ENCODE data around the gene LRFN5. TPM values are rescaled to one million over a fixed set of nuclear protein-coding genes. Genes with fewer than 3 reads are reported as not detected.

The LRFN5 gene
- total RNA-seq, 1 experiment from 2014 or later: 1.3 TPM

GRCh38 chr14:41806366-41806975 lies 199.8 kb downstream of the LRFN5 start:
- no peak overlapping the region for H3K14ac ChIP-seq (ENCODE audit: insufficient read depth, low read length)
- H2BK12ac ChIP-seq (ENCODE audit: insufficient read length, low read depth, low read length): no peak overlapping the region
- no peak overlapping the region for H2AFZ ChIP-seq (ENCODE audit: low read length)
- H4K91ac ChIP-seq (ENCODE audit: insufficient read length, low read depth, low read length): no peak overlapping the region
- no peaks in the 10 kb centered on the region for H3K23me2 ChIP-seq (ENCODE audit: insufficient read length, low read depth, low read length, poor library complexity, severe bottlenecking)
- DNase-seq: no peak
- H2BK5ac ChIP-seq (ENCODE audit: insufficient read length, low read length): no peak overlapping the region
- H3K27me3 ChIP-seq (ENCODE audit: insufficient read depth, low read length): no peaks in the 10 kb centered on the region
- H4K20me1 ChIP-seq (ENCODE audit: control insufficient read depth, insufficient read depth, insufficient read length): no peaks in the 10 kb centered on the region
- Mint-ChIP-seq H3K4me1 (no peaks in the 10 kb centered on the region), H3K27ac (no peak overlapping the region), H3K9me3 (peaks cover 4 to 8% of the 10 kb centered on the region in 2 experiments; a peak in 4 of 5 replicates), H3K4me3 (no peak overlapping the region), H3K27me3 (ENCODE audit: low read depth) (no peaks in the 10 kb centered on the region), H3K36me3 (ENCODE audit: insufficient read depth in 1 of 3, low read depth in 3 of 3) (peaks cover 0 to 2% (median 0%) of the 10 kb centered on the region in 3 experiments; a peak in 1 of 7 replicates)
- H3K27ac ChIP-seq (ENCODE audit: insufficient read length, low read depth, low read length): no peak overlapping the region
- H2BK15ac ChIP-seq (ENCODE audit: low read depth, low read length): no peak overlapping the region
- no peaks in the 10 kb centered on the region for H3K79me2 ChIP-seq (ENCODE audit: insufficient read depth, low read length)
- H2AK5ac ChIP-seq (ENCODE audit: insufficient read length, low read length): no peak overlapping the region
- no peak overlapping the region for H4K5ac ChIP-seq (ENCODE audit: insufficient read length, low read depth, low read length)
- H3K4ac ChIP-seq (ENCODE audit: low read depth, low read length): no peak overlapping the region
- H3K23ac ChIP-seq (ENCODE audit: insufficient read length, low read depth, low read length): no peak overlapping the region
- H3K79me1 ChIP-seq (ENCODE audit: insufficient read depth, low read depth, low read length, poor library complexity, severe bottlenecking): no peaks in the 10 kb centered on the region
- H3K4me1 ChIP-seq (ENCODE audit: insufficient read depth, low read length): no peaks in the 10 kb centered on the region
- no CpG with 5 or more reads among the region's 5 CpGs for WGBS (ENCODE audit: extremely low coverage, insufficient read length, low lambda C conversion rate)
- no peak overlapping the region for H3K56ac ChIP-seq (ENCODE audit: insufficient read length, low read depth, low read length)
- no peak overlapping the region for H3K9ac ChIP-seq (ENCODE audit: extremely low read depth, insufficient read length, low read length)
- H3K18ac ChIP-seq (ENCODE audit: insufficient read length, low read depth, low read length): no peak overlapping the region
- no peak overlapping the region for H3T11ph ChIP-seq (ENCODE audit: low read length)
- H3K9me3 ChIP-seq (ENCODE audit: control insufficient read depth, low read depth, low read length): no peaks in the 10 kb centered on the region
- no peak overlapping the region for H3K4me2 ChIP-seq (ENCODE audit: insufficient read depth, insufficient read length, low read length)
- no peak overlapping the region for H2BK120ac ChIP-seq (ENCODE audit: low read depth, low read length, poor library complexity, severe bottlenecking)
- H4K8ac ChIP-seq (replicated peaks; ENCODE audit: insufficient read length, low read depth, low read length): no peak overlapping the region
- TF ChIP-seq CTCF (conservative IDR thresholded peaks at IDR 0.05): no peak
- H2BK20ac ChIP-seq (ENCODE audit: low read depth, low read length, poor library complexity, severe bottlenecking): no peak overlapping the region
